ENCODE data around the gene CD7. TPM values are rescaled to one million over a fixed set of nuclear protein-coding genes. Genes with fewer than 3 reads are reported as not detected.
A peak's percentile ranks its signal among the peaks of the same experiment; 100 is the strongest.

The CD7 gene
- polyA plus RNA-seq, 1 donor from 2014 or later = not detected

GRCh38 chr17:82315703-82316358 lies 1.6 kb downstream of the CD7 start:
- no peaks in the 10 kb centered on the region for H3F3A ChIP-seq (ENCODE audit: insufficient read depth, low read length, poor library complexity, severe bottlenecking)
- no peak overlapping the region for H3K4me3 ChIP-seq (ENCODE audit: low read length)
- H3K27ac ChIP-seq (ENCODE audit: low read length) = no peak overlapping the region
- H3K79me2 ChIP-seq (replicated peaks; ENCODE audit: insufficient read depth, low read length) = no peaks in the 10 kb centered on the region
- H3K27me3 ChIP-seq (ENCODE audit: insufficient read depth, low read depth, low read length) = no peaks in the 10 kb centered on the region
- H3K36me3 ChIP-seq (ENCODE audit: insufficient read depth, low read length) = no peaks in the 10 kb centered on the region
- no peaks in the 10 kb centered on the region for H3K9me2 ChIP-seq (ENCODE audit: insufficient read depth, low read length)
- no peak overlapping the region for H3K4me2 ChIP-seq (ENCODE audit: low read length)
- peak overlapping the region; percentile 12 for H3K9ac ChIP-seq (ENCODE audit: low read length)
- no peak overlapping the region for H2AFZ ChIP-seq (ENCODE audit: low read depth, low read length)
- no peaks in the 10 kb centered on the region for H3K9me3 ChIP-seq (ENCODE audit: low read length)
- TF ChIP-seq TAF1 (IDR thresholded peaks at IDR 0.05; ENCODE audit: low read depth) (no peak), SMC3 (conservative IDR thresholded peaks at IDR 0.05; ENCODE audit: poor library complexity) (no peak), EZH2 (IDR thresholded peaks at IDR 0.05; ENCODE audit: borderline replicate concordance, insufficient read depth, low read length, poor library complexity, severe bottlenecking) (no peak), RAD21 (conservative IDR thresholded peaks at IDR 0.05) (no peak), EP300 (conservative IDR thresholded peaks at IDR 0.05; ENCODE audit: poor library complexity, severe bottlenecking) (no peak), CTCF (IDR thresholded peaks at IDR 0.05; ENCODE audit: poor library complexity, severe bottlenecking) (no peak), REST (IDR thresholded peaks at IDR 0.05; ENCODE audit: borderline replicate concordance) (no peak), MXI1 (conservative IDR thresholded peaks at IDR 0.05; ENCODE audit: poor library complexity, severe bottlenecking) (no peak), POLR2AphosphoS5 (IDR thresholded peaks at IDR 0.05) (no peak)
- H4K20me1 ChIP-seq (ENCODE audit: insufficient read depth) = no peaks in the 10 kb centered on the region

GRCh38 chr17:82314727-82315605 lies 2.4 kb downstream of the CD7 start:
- Histone ChIP-seq H3K27me3 (ENCODE audit: insufficient read depth, low read depth, low read length) (no peaks in the 10 kb centered on the region), H3F3A (ENCODE audit: insufficient read depth, low read length, poor library complexity, severe bottlenecking) (no peaks in the 10 kb centered on the region), H3K36me3 (ENCODE audit: insufficient read depth, low read length) (no peaks in the 10 kb centered on the region), H3K9me3 (ENCODE audit: low read length) (no peaks in the 10 kb centered on the region), H4K20me1 (ENCODE audit: insufficient read depth) (no peaks in the 10 kb centered on the region), H2AFZ (ENCODE audit: low read depth, low read length) (no peak overlapping the region), H3K9ac (ENCODE audit: low read length) (peak overlapping the region; percentile 12), H3K4me3 (ENCODE audit: low read length) (no peak overlapping the region), H3K4me2 (ENCODE audit: low read length) (no peak overlapping the region), H3K79me2 (replicated peaks; ENCODE audit: insufficient read depth, low read length) (no peaks in the 10 kb centered on the region), H3K27ac (ENCODE audit: low read length) (no peak overlapping the region), H3K9me2 (ENCODE audit: insufficient read depth, low read length) (no peaks in the 10 kb centered on the region)
- TF ChIP-seq EP300 (conservative IDR thresholded peaks at IDR 0.05; ENCODE audit: poor library complexity, severe bottlenecking) (no peak), MXI1 (conservative IDR thresholded peaks at IDR 0.05; ENCODE audit: poor library complexity, severe bottlenecking) (no peak), POLR2AphosphoS5 (IDR thresholded peaks at IDR 0.05) (no peak), EZH2 (IDR thresholded peaks at IDR 0.05; ENCODE audit: borderline replicate concordance, insufficient read depth, low read length, poor library complexity, severe bottlenecking) (no peak), TAF1 (IDR thresholded peaks at IDR 0.05; ENCODE audit: low read depth) (no peak), RAD21 (conservative IDR thresholded peaks at IDR 0.05) (no peak), REST (IDR thresholded peaks at IDR 0.05; ENCODE audit: borderline replicate concordance) (no peak), CTCF (IDR thresholded peaks at IDR 0.05; ENCODE audit: poor library complexity, severe bottlenecking) (no peak), SMC3 (conservative IDR thresholded peaks at IDR 0.05; ENCODE audit: poor library complexity) (no peak)
